VCaP (cell line): ENCODE data around the gene R3HDM2.
"Not testable (repeated sequence)": the region's sequence is repeated elsewhere in the genome, so short reads cannot be mapped to it uniquely, and the experiment has no call there.

ENCODE experiments used
- H3K27ac ChIP-seq: fragments of 450-650 bp; 2 replicates; pipeline ENCODE4 v1.5.1; 2017
- CTCF ChIP-seq: fragments of 450-650 bp; conservative IDR thresholded peaks from 2 replicates; pipeline ENCODE4 v1.5.1; 2017; ENCODE audit warnings: mild to moderate bottlenecking, moderate library complexity

R3HDM2 gene

GRCh38 chr12:57367121-57367520 lies 63.7 kb downstream of the R3HDM2 start:
- H3K27ac ChIP-seq: no peak overlapping the region
- TF ChIP-seq CTCF: no peak

GRCh38 chr12:57366315-57366714 lies 64.5 kb downstream of the R3HDM2 start:
- H3K27ac ChIP-seq: no peak overlapping the region
- TF ChIP-seq CTCF: no peak

- not testable (repeated sequence) for H3K27ac ChIP-seq
Measured at GRCh38 chr12:57364156-57364555, 66.7 kb downstream of the R3HDM2 start.

DNA sequence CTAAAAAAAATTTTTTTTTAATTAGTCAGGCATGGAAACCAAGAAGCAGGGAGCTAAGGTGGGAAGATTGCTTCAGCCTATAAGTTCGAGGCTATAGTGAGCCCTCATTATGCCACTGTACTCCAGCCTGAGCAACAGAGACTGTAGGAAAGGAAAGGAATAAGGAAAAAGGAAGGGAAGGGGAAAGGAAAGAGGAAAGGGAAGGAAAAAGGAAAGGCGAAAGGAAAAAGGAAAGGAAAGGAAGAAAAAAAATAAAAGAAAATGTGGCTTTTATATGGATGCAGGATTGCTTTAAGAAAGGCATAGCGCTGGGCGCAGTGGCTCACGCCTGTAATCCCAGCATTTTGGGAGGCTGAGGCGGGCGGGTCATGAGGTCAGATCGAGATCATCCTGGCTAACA lies 70.4 kb downstream of the R3HDM2 start:
- no peak overlapping the region for H3K27ac ChIP-seq
- no peak for TF ChIP-seq CTCF

- no peak for TF ChIP-seq CTCF
- no peak overlapping the region for H3K27ac ChIP-seq
Measured at GRCh38 chr12:57358646-57359045, 72.2 kb downstream of the R3HDM2 start.

- no peak for TF ChIP-seq CTCF
- no peak overlapping the region for H3K27ac ChIP-seq
Measured at GRCh38 chr12:57355734-57356133, 75.1 kb downstream of the R3HDM2 start.

GRCh38 chr12:57352166-57352565 lies 78.7 kb downstream of the R3HDM2 start:
- no peak for TF ChIP-seq CTCF
- no peak overlapping the region for H3K27ac ChIP-seq

GRCh38 chr12:57347284-57347683 lies 83.6 kb downstream of the R3HDM2 start:
- H3K27ac ChIP-seq: no peak overlapping the region
- TF ChIP-seq CTCF: no peak
